Fibroblast of lung (primary cell): ENCODE results near the gene HIP1R. TPM values are rescaled to one million over a fixed set of nuclear protein-coding genes. Genes with fewer than 3 reads are reported as not detected.
A peak's percentile ranks its signal among the peaks of the same experiment; 100 is the strongest.

Experiments
- DNase-seq, 2 donors: peaks; one replicate each; pipeline versions ENCODE4 v3.0.0 to v3.0.0-alpha.2; 2010; ENCODE audit warnings: low read depth in 2 of 2
- H2AFZ ChIP-seq: 2 replicates; pipeline ENCODE4 v1.5.1; 2012; ENCODE audit warnings: low read length, control low read depth, inconsistent platforms
- H3K27ac ChIP-seq: 2 replicates; pipeline ENCODE4 v1.5.1; 2011; ENCODE audit warnings: low read length, control low read depth; ENCODE audit not compliant: insufficient read depth
- H3K27me3 ChIP-seq: 2 replicates; pipeline ENCODE4 v1.5.1; 2011; ENCODE audit warnings: mild to moderate bottlenecking, low read length; ENCODE audit not compliant: control insufficient read depth, insufficient read depth
- H3K36me3 ChIP-seq: 2 replicates; pipeline ENCODE4 v1.5.1; 2011; ENCODE audit warnings: low read length; ENCODE audit not compliant: control insufficient read depth, insufficient read depth
- H3K4me1 ChIP-seq: 2 replicates; pipeline ENCODE4 v1.5.1; 2011; ENCODE audit warnings: low read length; ENCODE audit not compliant: control insufficient read depth, insufficient read depth; ENCODE audit errors: extremely low read depth
- H3K4me2 ChIP-seq: 2 replicates; pipeline ENCODE4 v1.5.1; 2011; ENCODE audit warnings: low read length, control low read depth; ENCODE audit not compliant: insufficient read depth; ENCODE audit errors: extremely low read depth
- H3K4me3 ChIP-seq, 4 experiments: fragments of 200-600 bp in 1 of 4; sonication (generic) in 1 of 4; replicated peaks in 1 of 4; 2 replicates each; pipeline ENCODE4 v1.5.1; 2011 to 2016; ENCODE audit warnings: low read length in 4 of 4, low read depth in 3 of 4, mild to moderate bottlenecking in 3 of 4, control low read depth in 2 of 4, inconsistent platforms in 1 of 4, mixed read lengths in 1 of 4; ENCODE audit not compliant: insufficient read depth in 1 of 4; ENCODE audit errors: control extremely low read depth in 1 of 4
- H3K79me2 ChIP-seq: 2 replicates; pipeline ENCODE4 v1.5.1; 2012; ENCODE audit warnings: mild to moderate bottlenecking, low read length, inconsistent platforms; ENCODE audit not compliant: control insufficient read depth, insufficient read depth
- H3K9ac ChIP-seq: 2 replicates; pipeline ENCODE4 v1.5.1; 2011; ENCODE audit warnings: mild to moderate bottlenecking, low read length, control low read depth; ENCODE audit not compliant: insufficient read depth
- H3K9me3 ChIP-seq: 2 replicates; pipeline ENCODE4 v1.5.1; 2012; ENCODE audit warnings: low read depth, low read length; ENCODE audit not compliant: control insufficient read depth, insufficient read depth
- H4K20me1 ChIP-seq: 2 replicates; pipeline ENCODE4 v1.5.1; 2011; ENCODE audit warnings: low read length; ENCODE audit not compliant: control insufficient read depth, insufficient read depth; ENCODE audit errors: extremely low read depth
- EZH2 ChIP-seq: IDR thresholded peaks from 2 replicates; pipeline ENCODE4 v1.5.1; 2012; ENCODE audit warnings: low read length, control low read depth, mild to moderate bottlenecking; ENCODE audit errors: missing control alignments
- polyA plus RNA-seq, 2 donors: library from polyadenylated mRNA; depleted of rRNA in 1 of 2; stranded (reverse) in 1 of 2; unstranded in 1 of 2; fragments of >200 nt; gene quantifications; 2 replicates each; pipeline ENCODE4 v1.2.1, GENCODE V29; 2011 to 2012; ENCODE audit warnings: missing spikeins in 1 of 2
- total RNA-seq: library from RNA; depleted of rRNA; stranded (reverse); fragments of >200 nt; gene quantifications from 2 replicates; pipeline ENCODE4 v1.2.1, GENCODE V29; 2014
- TF ChIP-seq, protein P1 (sequence below), 2 donors: IDR thresholded peaks in 1 of 2; conservative IDR thresholded peaks in 1 of 2; 1 replicate in 1 of 2; 2 replicates in 1 of 2; pipeline ENCODE4 v1.5.1; 2011 to 2012; ENCODE audit warnings: low read length in 2 of 2, control low read depth in 1 of 2, inconsistent platforms in 1 of 2, low read depth in 1 of 2, mild to moderate bottlenecking in 1 of 2

HIP1R gene
- total and polyA plus RNA-seq, 2 donors (not counting 1 experiment from before 2014, with no cell fraction given): 3.4 to 21.3 TPM

DNA sequence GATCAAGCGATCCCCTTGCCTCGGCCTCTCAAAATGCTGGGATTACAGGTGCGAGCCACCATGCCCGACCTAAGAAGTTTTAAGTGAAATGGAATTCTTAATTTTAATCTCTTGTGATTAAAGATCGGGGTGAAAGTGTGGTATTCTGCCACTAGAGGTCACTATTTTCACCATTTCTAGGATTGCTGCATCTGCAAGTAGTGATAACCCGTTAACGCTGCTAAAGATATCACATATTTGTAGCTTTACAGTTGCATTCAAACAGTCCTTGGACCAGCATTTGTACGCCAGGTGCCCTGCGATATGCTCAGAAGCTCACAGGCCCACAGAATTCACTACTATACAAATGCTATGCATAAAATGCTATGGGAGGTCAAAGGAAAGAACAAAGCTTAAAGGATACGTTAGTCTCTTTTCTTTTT, 41.6 kb upstream of the HIP1R start:
- no peak overlapping the region for H3K4me2 ChIP-seq
- no peak overlapping the region for H3K4me3 ChIP-seq
- DNase-seq: peak; percentile 45 to 77
- no peaks in the 10 kb centered on the region for H3K4me1 ChIP-seq
- H2AFZ ChIP-seq: no peak overlapping the region
- H3K79me2 ChIP-seq: no peaks in the 10 kb centered on the region
- no peak overlapping the region for H3K9ac ChIP-seq
- TF ChIP-seq EZH2: no peak
- TF ChIP-seq, protein P1, sequence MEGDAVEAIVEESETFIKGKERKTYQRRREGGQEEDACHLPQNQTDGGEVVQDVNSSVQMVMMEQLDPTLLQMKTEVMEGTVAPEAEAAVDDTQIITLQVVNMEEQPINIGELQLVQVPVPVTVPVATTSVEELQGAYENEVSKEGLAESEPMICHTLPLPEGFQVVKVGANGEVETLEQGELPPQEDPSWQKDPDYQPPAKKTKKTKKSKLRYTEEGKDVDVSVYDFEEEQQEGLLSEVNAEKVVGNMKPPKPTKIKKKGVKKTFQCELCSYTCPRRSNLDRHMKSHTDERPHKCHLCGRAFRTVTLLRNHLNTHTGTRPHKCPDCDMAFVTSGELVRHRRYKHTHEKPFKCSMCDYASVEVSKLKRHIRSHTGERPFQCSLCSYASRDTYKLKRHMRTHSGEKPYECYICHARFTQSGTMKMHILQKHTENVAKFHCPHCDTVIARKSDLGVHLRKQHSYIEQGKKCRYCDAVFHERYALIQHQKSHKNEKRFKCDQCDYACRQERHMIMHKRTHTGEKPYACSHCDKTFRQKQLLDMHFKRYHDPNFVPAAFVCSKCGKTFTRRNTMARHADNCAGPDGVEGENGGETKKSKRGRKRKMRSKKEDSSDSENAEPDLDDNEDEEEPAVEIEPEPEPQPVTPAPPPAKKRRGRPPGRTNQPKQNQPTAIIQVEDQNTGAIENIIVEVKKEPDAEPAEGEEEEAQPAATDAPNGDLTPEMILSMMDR (conservative IDR thresholded peaks at IDR 0.05 in 1 of 2, IDR thresholded peaks at IDR 0.05 in 1 of 2; ENCODE audit: low read depth in 1 of 2, low read length in 2 of 2): peak; percentile 49 to 66
- H3K36me3 ChIP-seq: no peaks in the 10 kb centered on the region
- H3K9me3 ChIP-seq: no peaks in the 10 kb centered on the region
- H3K27me3 ChIP-seq: no peaks in the 10 kb centered on the region
- H4K20me1 ChIP-seq: no peaks in the 10 kb centered on the region
- no peak overlapping the region for H3K27ac ChIP-seq

DNA sequence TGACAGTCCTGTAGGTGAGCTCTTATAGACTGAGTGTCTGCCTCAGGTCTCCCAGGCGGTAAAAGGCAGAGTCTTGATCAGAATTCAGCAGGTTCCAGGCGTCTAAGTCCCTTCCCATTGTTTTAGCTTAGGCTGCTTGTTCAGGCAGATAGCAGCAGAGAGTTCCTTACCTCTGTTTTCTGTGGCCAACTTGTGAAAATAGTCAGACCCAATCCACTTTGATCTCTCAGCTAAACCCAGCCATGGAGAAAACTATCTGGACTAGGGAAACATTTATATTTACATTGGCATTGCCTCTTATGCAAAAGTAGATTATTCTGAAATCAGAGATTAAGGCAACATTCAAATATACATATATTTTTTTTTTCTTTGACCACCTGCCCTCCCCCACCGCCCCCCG, 39.5 kb upstream of the HIP1R start:
- Histone ChIP-seq H2AFZ (no peak overlapping the region), H3K79me2 (no peaks in the 10 kb centered on the region), H3K9me3 (no peaks in the 10 kb centered on the region), H3K4me2 (no peak overlapping the region), H3K36me3 (no peaks in the 10 kb centered on the region), H3K4me1 (no peaks in the 10 kb centered on the region), H3K27ac (no peak overlapping the region), H3K27me3 (no peaks in the 10 kb centered on the region), H4K20me1 (no peaks in the 10 kb centered on the region), H3K4me3 (no peak overlapping the region), H3K9ac (no peak overlapping the region)
- TF ChIP-seq, protein P1 (conservative IDR thresholded peaks at IDR 0.05 in 1 of 2, IDR thresholded peaks at IDR 0.05 in 1 of 2; ENCODE audit: low read depth in 1 of 2, low read length in 2 of 2): no peak
- no peak for TF ChIP-seq EZH2
- DNase-seq: no peak

DNA sequence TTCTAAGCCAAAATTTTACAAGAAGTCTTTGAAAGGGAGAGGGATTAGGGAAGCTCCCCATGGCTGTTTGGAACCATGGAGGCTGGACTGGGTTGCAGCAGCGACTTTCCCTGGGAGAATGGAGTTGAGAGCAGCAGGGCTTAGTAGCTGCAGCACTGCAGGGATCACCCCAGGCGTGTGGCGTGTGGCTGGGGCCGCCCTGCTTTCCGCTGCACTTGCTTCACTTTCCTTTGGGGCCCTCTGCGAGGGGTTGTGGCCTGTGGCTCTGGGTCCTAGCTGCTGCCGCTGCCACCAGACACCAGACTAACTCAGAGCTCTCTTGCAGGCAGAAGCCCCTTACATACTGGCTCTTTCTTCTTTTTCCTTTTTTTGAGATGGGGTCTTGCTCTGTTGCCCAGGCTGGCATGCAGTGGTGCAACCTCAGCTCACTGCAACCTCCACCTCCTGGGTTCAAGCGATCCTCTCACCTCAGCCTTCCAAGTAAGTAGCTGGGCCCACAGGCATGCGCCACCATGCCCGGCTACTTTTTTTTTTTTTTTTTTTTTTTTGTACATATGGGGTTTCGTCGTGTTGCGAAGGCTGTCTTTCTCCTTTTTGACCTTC, 35.5 kb upstream of the HIP1R start:
- Histone ChIP-seq H3K4me2 (no peak overlapping the region), H3K27me3 (no peaks in the 10 kb centered on the region), H2AFZ (no peak overlapping the region), H3K9ac (no peak overlapping the region), H4K20me1 (no peaks in the 10 kb centered on the region), H3K4me3 (no peak overlapping the region), H3K79me2 (no peaks in the 10 kb centered on the region), H3K9me3 (no peaks in the 10 kb centered on the region), H3K36me3 (no peaks in the 10 kb centered on the region), H3K4me1 (no peaks in the 10 kb centered on the region), H3K27ac (no peak overlapping the region)
- DNase-seq: no peak
- TF ChIP-seq, protein P1 (conservative IDR thresholded peaks at IDR 0.05 in 1 of 2, IDR thresholded peaks at IDR 0.05 in 1 of 2; ENCODE audit: low read depth in 1 of 2, low read length in 2 of 2): no peak
